ENCODE results near the gene N4BP2L2.
"Not testable (repeated sequence)": the region's sequence is repeated elsewhere in the genome, so short reads cannot be mapped to it uniquely, and the experiment has no call there.

The N4BP2L2 gene

GRCh38 chr13:32538621-32539246 lies at the start of gene N4BP2L2:
Gene N4BP2L2, minus strand, starts transcription at chr13:32538795. Its CDS starts 1,768 bp downstream, at chr13:32537027.
- peak; percentile 99 for DNase-seq

GRCh38 chr13:32587811-32588170 lies 49.2 kb upstream of the N4BP2L2 start:
- DNase-seq, result peak; percentile 54

GRCh38 chr13:32587011-32587810 lies 48.6 kb upstream of the N4BP2L2 start:
- DNase-seq, result peak; percentile 76

- DNase-seq, result peak; percentile 96
Measured at GRCh38 chr13:32586080-32586900, 47.7 kb upstream of the N4BP2L2 start, which contains the start of gene PDS5B. Gene PDS5B, plus strand, starts transcription at chr13:32586452. Its CDS starts 62,321 bp downstream, at chr13:32648773.

- no peak for DNase-seq
Measured at GRCh38 chr13:32585550-32586079, 47.0 kb upstream of the N4BP2L2 start.

GRCh38 chr13:32582991-32583390 lies 44.4 kb upstream of the N4BP2L2 start:
- no peak for DNase-seq

GRCh38 chr13:32582281-32582680 lies 43.7 kb upstream of the N4BP2L2 start:
- no peak for DNase-seq

- peak; percentile 78 for DNase-seq
Measured at GRCh38 chr13:32581177-32581786, 42.7 kb upstream of the N4BP2L2 start.

- DNase-seq, result no peak
Measured at GRCh38 chr13:32577032-32577431, 38.4 kb upstream of the N4BP2L2 start.

- not testable (repeated sequence) for DNase-seq
Measured at GRCh38 chr13:32575687-32576086, 37.1 kb upstream of the N4BP2L2 start.

GRCh38 chr13:32560842-32561241 lies 22.2 kb upstream of the N4BP2L2 start:
- DNase-seq, result not testable (repeated sequence)

GRCh38 chr13:32555613-32556012 lies 17.0 kb upstream of the N4BP2L2 start:
- DNase-seq, result no peak

GRCh38 chr13:32553720-32554119 lies 15.1 kb upstream of the N4BP2L2 start:
- no peak for DNase-seq

GRCh38 chr13:32549788-32550187 lies 11.2 kb upstream of the N4BP2L2 start:
- no peak for DNase-seq

- peak; percentile 32 for DNase-seq
Measured at GRCh38 chr13:32548837-32549236, 10.2 kb upstream of the N4BP2L2 start.

- no peak for DNase-seq
Measured at GRCh38 chr13:32545083-32545482, 6.5 kb upstream of the N4BP2L2 start.

- no peak for DNase-seq
Measured at GRCh38 chr13:32542221-32542620, 3.6 kb upstream of the N4BP2L2 start.

GRCh38 chr13:32538143-32538620 lies 413 bp downstream of the N4BP2L2 start:
- DNase-seq, result peak; percentile 60

- no peak for DNase-seq
Measured at GRCh38 chr13:32537580-32538142, 934 bp downstream of the N4BP2L2 start.

GRCh38 chr13:32535748-32536147 lies 2.8 kb downstream of the N4BP2L2 start:
- DNase-seq, result no peak

- DNase-seq, result no peak
Measured at GRCh38 chr13:32535115-32535514, 3.5 kb downstream of the N4BP2L2 start.

GRCh38 chr13:32530841-32531253 lies 7.7 kb downstream of the N4BP2L2 start:
- peak; percentile 61 for DNase-seq

Data from hematopoietic multipotent progenitor cell treated with erythropoietin and hydrocortisone succinate and interleukin-3 and kit ligand, for 6 days (in vitro differentiated cells).